ENCODE measurements around the gene PTPN12. TPM values are rescaled to one million over a fixed set of nuclear protein-coding genes. Genes with fewer than 3 reads are reported as not detected.

PTPN12 gene
- total RNA-seq, 4 donors from 2014 or later = 63.9 to 75.3 (median 68.2) TPM

GRCh38 chr7:77566421-77566820 is 29.3 kb downstream of the PTPN12 start:
- intact Hi-C loops (cut with DNase I; ENCODE audit: low total_unique reads) = no loop called here
- TF ChIP-seq POLR2A (IDR thresholded peaks at IDR 0.05) = no peak
- TF ChIP-seq CTCF (IDR thresholded peaks at IDR 0.05) = no peak
- 94% methylated on average over 9 of the region's 9 CpGs for WGBS, 2 donors
- no peak for DNase-seq (ENCODE audit: low spot score in 2 of 2)
- no peak overlapping the region for H3K4me3 ChIP-seq (ENCODE audit: low read depth, poor library complexity, severe bottlenecking)

GRCh38 chr7:77569514-77570232 is 32.6 kb downstream of the PTPN12 start:
- TF ChIP-seq POLR2A (IDR thresholded peaks at IDR 0.05) (no peak), CTCF (IDR thresholded peaks at IDR 0.05) (no peak)
- DNase-seq (ENCODE audit: low spot score in 2 of 2) = no peak
- 80 to 82% methylated on average over 8 of the region's 8 CpGs for WGBS, 2 donors
- H3K4me3 ChIP-seq (ENCODE audit: low read depth, poor library complexity, severe bottlenecking) = no peak overlapping the region
- intact Hi-C loops (cut with DNase I; ENCODE audit: low total_unique reads) = no loop called here

GRCh38 chr7:77570330-77571011 is 33.4 kb downstream of the PTPN12 start:
- intact Hi-C loops (cut with DNase I; ENCODE audit: low total_unique reads) = no loop called here
- H3K4me3 ChIP-seq (ENCODE audit: low read depth, poor library complexity, severe bottlenecking) = no peak overlapping the region
- no peak for DNase-seq (ENCODE audit: low spot score in 2 of 2)
- 57 to 59% methylated on average over 3 of the region's 3 CpGs for WGBS, 2 donors
- TF ChIP-seq POLR2A (IDR thresholded peaks at IDR 0.05) (no peak), CTCF (IDR thresholded peaks at IDR 0.05) (no peak)

- DNase-seq (ENCODE audit: low spot score in 2 of 2) = no peak
- TF ChIP-seq POLR2A (IDR thresholded peaks at IDR 0.05) (no peak), CTCF (IDR thresholded peaks at IDR 0.05) (no peak)
- H3K4me3 ChIP-seq (ENCODE audit: low read depth, poor library complexity, severe bottlenecking) = no peak overlapping the region
- 88 to 91% methylated on average over 6 of the region's 6 CpGs for WGBS, 2 donors
- intact Hi-C loops (cut with DNase I; ENCODE audit: low total_unique reads) = no loop called here
These were observed 34.7 kb downstream of the PTPN12 start for GRCh38 chr7:77571801-77572200.

- no peak for DNase-seq (ENCODE audit: low spot score in 2 of 2)
- 86 to 89% methylated on average over 7 of the region's 7 CpGs for WGBS, 2 donors
- no peak for TF ChIP-seq POLR2A (IDR thresholded peaks at IDR 0.05)
- no peak for TF ChIP-seq CTCF (IDR thresholded peaks at IDR 0.05)
- H3K4me3 ChIP-seq (ENCODE audit: low read depth, poor library complexity, severe bottlenecking) = no peak overlapping the region
- intact Hi-C loops (cut with DNase I; ENCODE audit: low total_unique reads) = no loop called here
These were observed 38.1 kb downstream of the PTPN12 start for GRCh38 chr7:77575187-77575586.
